Lower leg skin (tissue), 4 donors: ENCODE results near the gene PAQR7. TPM values are rescaled to one million over a fixed set of nuclear protein-coding genes. Genes with fewer than 3 reads are reported as not detected.

ENCODE experiments used
- DNase-seq, 2 donors: peaks; one replicate each; pipeline ENCODE4 v3.0.0-alpha.2; 2019; ENCODE audit warnings: low spot score in 2 of 2
- H3K4me3 ChIP-seq: fragments of 200-600 bp; sonication (generic); 2 replicates; pipeline ENCODE4 v1.5.1; 2017; ENCODE audit warnings: mild to moderate bottlenecking, low read depth; ENCODE audit not compliant: poor library complexity, severe bottlenecking
- CTCF ChIP-seq, 3 donors: fragments of 450-650 bp; IDR thresholded peaks; one replicate each; pipeline ENCODE4 v1.5.1; 2016; ENCODE audit warnings: antibody characterized with exemption in 3 of 3, mild to moderate bottlenecking in 3 of 3, moderate library complexity in 2 of 3
- POLR2A ChIP-seq, 2 donors: fragments of 450-650 bp; IDR thresholded peaks; one replicate each; pipeline ENCODE4 v1.6.1; 2016 to 2017; ENCODE audit warnings: antibody characterized with exemption in 2 of 2, mild to moderate bottlenecking in 1 of 2, moderate library complexity in 1 of 2
- WGBS, 2 donors: methylation state at CpG; one replicate each; pipeline ENCODE4 v1.1.5; 2018; 5-methylcytosine and 5-hydroxymethylcytosine counted together
- intact Hi-C: fragments of 100-400 bp; cut with DNase I; formaldehyde crosslinking; loops from one replicate; pipeline ENCODE4 v1.15.0; 2023; ENCODE audit warnings: low total_unique reads
- total RNA-seq, 4 donors: library from RNA; depleted of rRNA; stranded (reverse); fragments of >200 nt; gene quantifications; one replicate each; pipeline ENCODE4 v1.1.0, GENCODE V29; 2016

PAQR7 gene
- total RNA-seq, 4 donors from 2014 or later: 20.1 to 29.6 (median 24.4) TPM

GRCh38 chr1:25864434-25864833, 11.1 kb downstream of the PAQR7 start:
- DNase-seq: no peak
- intact Hi-C loops: no loop called here
- H3K4me3 ChIP-seq: no peak overlapping the region
- 91 to 97% methylated on average over 3 of the region's 3 CpGs for WGBS, 2 donors
- TF ChIP-seq POLR2A (IDR thresholded peaks at IDR 0.05) (no peak), CTCF (IDR thresholded peaks at IDR 0.05) (no peak)

GRCh38 chr1:25863486-25864262, 11.8 kb downstream of the PAQR7 start:
- no peak overlapping the region for H3K4me3 ChIP-seq
- peak in 1 of 2 donors; percentile 80 for DNase-seq
- intact Hi-C loops: no loop called here
- TF ChIP-seq CTCF (IDR thresholded peaks at IDR 0.05) (no peak), POLR2A (IDR thresholded peaks at IDR 0.05) (no peak)
- 68 to 76% methylated on average over 17 to 24 of the region's 25 CpGs for WGBS, 2 donors

- WGBS, 2 donors: 77 to 82% methylated on average over 20 of the region's 20 CpGs
- intact Hi-C loops: no loop called here
- TF ChIP-seq POLR2A (IDR thresholded peaks at IDR 0.05) (no peak), CTCF (IDR thresholded peaks at IDR 0.05) (no peak)
- DNase-seq: peak in 1 of 2 donors; percentile 81
- H3K4me3 ChIP-seq: no peak overlapping the region
Measured at GRCh38 chr1:25862785-25863485, 12.6 kb downstream of the PAQR7 start.

GRCh38 chr1:25861316-25862286, 13.9 kb downstream of the PAQR7 start:
- intact Hi-C loops: no loop called here
- no peak overlapping the region for H3K4me3 ChIP-seq
- WGBS, 2 donors: 75 to 77% methylated on average over 16 of the region's 16 CpGs
- no peak for DNase-seq
- TF ChIP-seq CTCF (IDR thresholded peaks at IDR 0.05) (no peak), POLR2A (IDR thresholded peaks at IDR 0.05) (no peak)

- 2 to 4% methylated on average over 63 to 77 of the region's 77 CpGs for WGBS, 2 donors
Measured at GRCh38 chr1:25858906-25859789, 16.4 kb downstream of the PAQR7 start, which contains the start of gene AUNIP. Gene AUNIP, minus strand, starts transcription at chr1:25859457. Its CDS starts 100 bp downstream, at chr1:25859357.

More at GRCh38 chr1:25858906-25859789, 16.4 kb downstream of the PAQR7 start, which contains the start of gene AUNIP:
- TF ChIP-seq CTCF (IDR thresholded peaks at IDR 0.05): no peak
- no peak for TF ChIP-seq POLR2A (IDR thresholded peaks at IDR 0.05)
- intact Hi-C loops: no loop called here
- peak; percentile 74 to 95 for DNase-seq
- H3K4me3 ChIP-seq: peak within 1 kb of the TSS; percentile 26
